M059J (cell line): ENCODE results near the gene PGM1. TPM values are rescaled to one million over a fixed set of nuclear protein-coding genes. Genes with fewer than 3 reads are reported as not detected.
A peak's percentile ranks its signal among the peaks of the same experiment; 100 is the strongest.

Source experiments
- DNase-seq: peaks from one replicate; pipeline ENCODE4 v3.0.0-alpha.2; 2012; ENCODE audit warnings: low read depth
- total RNA-seq: library from RNA; depleted of rRNA; stranded (reverse); fragments of >200 nt; shearing (Covaris generic); gene quantifications from 2 replicates; pipeline ENCODE4 v1.2.3, GENCODE V29; 2014

The PGM1 gene
- total RNA-seq, 1 experiment from 2014 or later = 119 TPM

- DNase-seq = no peak
Observed at GRCh38 chr1:63665824-63666223, 72.6 kb downstream of the PGM1 start.

GRCh38 chr1:63668298-63668697 lies 75.1 kb downstream of the PGM1 start:
- DNase-seq = peak; percentile 25

GRCh38 chr1:63669151-63669961 lies 76.1 kb downstream of the PGM1 start:
- no peak for DNase-seq

- DNase-seq = no peak
Observed at GRCh38 chr1:63670164-63670563, 77.0 kb downstream of the PGM1 start.

GRCh38 chr1:63671514-63671913 lies 78.3 kb downstream of the PGM1 start:
- DNase-seq = no peak

GRCh38 chr1:63674238-63674864 lies 81.1 kb downstream of the PGM1 start:
- peak; percentile 95 for DNase-seq

GRCh38 chr1:63674865-63675419 lies 81.7 kb downstream of the PGM1 start:
- no peak for DNase-seq

- DNase-seq = no peak
Observed at GRCh38 chr1:63675420-63675931, 82.3 kb downstream of the PGM1 start.

GRCh38 chr1:63677497-63677896 lies 84.3 kb downstream of the PGM1 start:
- DNase-seq = no peak

- DNase-seq = no peak
Observed at GRCh38 chr1:63678200-63678599, 85.0 kb downstream of the PGM1 start.

- peak; percentile 61 for DNase-seq
Observed at GRCh38 chr1:63679076-63679475, 85.9 kb downstream of the PGM1 start.

GRCh38 chr1:63679589-63679988 lies 86.4 kb downstream of the PGM1 start:
- no peak for DNase-seq

GRCh38 chr1:63682936-63683335 lies 89.7 kb downstream of the PGM1 start:
- no peak for DNase-seq

- no peak for DNase-seq
Observed at GRCh38 chr1:63683759-63684158, 90.5 kb downstream of the PGM1 start.

GRCh38 chr1:63686696-63687095 lies 93.5 kb downstream of the PGM1 start:
- no peak for DNase-seq

- peak; percentile 26 for DNase-seq
Observed at GRCh38 chr1:63688302-63688890, 95.2 kb downstream of the PGM1 start.

GRCh38 chr1:63690966-63691700 lies 97.9 kb downstream of the PGM1 start:
- no peak for DNase-seq

- peak; percentile 80 for DNase-seq
Observed at GRCh38 chr1:63691701-63692425, 98.7 kb downstream of the PGM1 start.

GRCh38 chr1:63693944-63694571 lies 100.8 kb downstream of the PGM1 start:
- DNase-seq = peak; percentile 26

GRCh38 chr1:63698001-63698838 lies 105.0 kb downstream of the PGM1 start:
- DNase-seq = no peak
